ENCODE measurements around the gene GALNT18. TPM values are rescaled to one million over a fixed set of nuclear protein-coding genes. Genes with fewer than 3 reads are reported as not detected.

The GALNT18 gene
- total RNA-seq, 1 donor from 2014 or later, result 22.1 TPM

DNA sequence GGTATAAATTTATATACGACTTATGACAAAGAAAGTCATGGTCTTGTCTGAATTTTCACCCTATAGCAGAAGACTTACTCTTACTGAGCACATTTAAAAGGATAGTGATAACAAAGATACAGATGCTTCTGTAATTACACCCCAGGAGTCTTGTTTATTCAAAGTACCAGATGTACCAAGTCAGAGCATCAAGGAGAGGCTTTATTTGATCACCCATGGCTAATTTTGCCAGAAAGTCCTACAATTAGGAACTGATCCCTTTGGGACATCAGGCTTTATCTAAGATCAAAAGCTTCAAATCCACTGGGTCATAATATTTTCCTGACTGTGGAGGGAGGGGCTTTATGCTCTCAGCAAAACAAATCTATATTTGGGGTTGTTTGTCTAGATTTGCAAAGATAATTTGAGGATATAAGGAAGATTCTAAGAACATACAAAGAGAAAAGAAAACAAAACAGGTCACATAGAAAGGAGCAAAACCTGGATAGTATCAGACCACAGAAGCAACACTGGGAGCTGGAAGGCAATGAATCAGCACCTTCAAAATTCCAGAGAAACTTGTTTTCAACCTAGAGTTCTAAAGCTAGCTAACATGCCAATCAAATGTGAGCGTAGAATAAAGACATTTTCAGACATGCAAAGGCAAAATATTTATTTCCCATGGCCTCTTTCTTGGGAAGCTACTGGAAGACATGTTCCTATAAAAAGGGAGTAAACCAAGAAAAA is 143.9 kb downstream of the GALNT18 start:
- TF ChIP-seq POLR2AphosphoS5 (IDR thresholded peaks at IDR 0.05; ENCODE audit: insufficient read depth in 1 of 2, low read depth in 1 of 2) (no peak), POLR2A (IDR thresholded peaks at IDR 0.05) (no peak)
- TF ChIP-seq, protein P1, sequence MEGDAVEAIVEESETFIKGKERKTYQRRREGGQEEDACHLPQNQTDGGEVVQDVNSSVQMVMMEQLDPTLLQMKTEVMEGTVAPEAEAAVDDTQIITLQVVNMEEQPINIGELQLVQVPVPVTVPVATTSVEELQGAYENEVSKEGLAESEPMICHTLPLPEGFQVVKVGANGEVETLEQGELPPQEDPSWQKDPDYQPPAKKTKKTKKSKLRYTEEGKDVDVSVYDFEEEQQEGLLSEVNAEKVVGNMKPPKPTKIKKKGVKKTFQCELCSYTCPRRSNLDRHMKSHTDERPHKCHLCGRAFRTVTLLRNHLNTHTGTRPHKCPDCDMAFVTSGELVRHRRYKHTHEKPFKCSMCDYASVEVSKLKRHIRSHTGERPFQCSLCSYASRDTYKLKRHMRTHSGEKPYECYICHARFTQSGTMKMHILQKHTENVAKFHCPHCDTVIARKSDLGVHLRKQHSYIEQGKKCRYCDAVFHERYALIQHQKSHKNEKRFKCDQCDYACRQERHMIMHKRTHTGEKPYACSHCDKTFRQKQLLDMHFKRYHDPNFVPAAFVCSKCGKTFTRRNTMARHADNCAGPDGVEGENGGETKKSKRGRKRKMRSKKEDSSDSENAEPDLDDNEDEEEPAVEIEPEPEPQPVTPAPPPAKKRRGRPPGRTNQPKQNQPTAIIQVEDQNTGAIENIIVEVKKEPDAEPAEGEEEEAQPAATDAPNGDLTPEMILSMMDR (IDR thresholded peaks at IDR 0.05), result no peak
- intact Hi-C loops (cut with DNase I), result no loop called here
- DNase-seq (ENCODE audit: extremely low spot score in 2 of 2), result no peak
- H3K27ac ChIP-seq, result no peak overlapping the region
- no peak overlapping the region for H3K4me3 ChIP-seq
- H3K9me3 ChIP-seq, result no peaks in the 10 kb centered on the region
- no peaks in the 10 kb centered on the region for H3K27me3 ChIP-seq
- no peaks in the 10 kb centered on the region for H3K36me3 ChIP-seq
- no peaks in the 10 kb centered on the region for H3K4me1 ChIP-seq

DNA sequence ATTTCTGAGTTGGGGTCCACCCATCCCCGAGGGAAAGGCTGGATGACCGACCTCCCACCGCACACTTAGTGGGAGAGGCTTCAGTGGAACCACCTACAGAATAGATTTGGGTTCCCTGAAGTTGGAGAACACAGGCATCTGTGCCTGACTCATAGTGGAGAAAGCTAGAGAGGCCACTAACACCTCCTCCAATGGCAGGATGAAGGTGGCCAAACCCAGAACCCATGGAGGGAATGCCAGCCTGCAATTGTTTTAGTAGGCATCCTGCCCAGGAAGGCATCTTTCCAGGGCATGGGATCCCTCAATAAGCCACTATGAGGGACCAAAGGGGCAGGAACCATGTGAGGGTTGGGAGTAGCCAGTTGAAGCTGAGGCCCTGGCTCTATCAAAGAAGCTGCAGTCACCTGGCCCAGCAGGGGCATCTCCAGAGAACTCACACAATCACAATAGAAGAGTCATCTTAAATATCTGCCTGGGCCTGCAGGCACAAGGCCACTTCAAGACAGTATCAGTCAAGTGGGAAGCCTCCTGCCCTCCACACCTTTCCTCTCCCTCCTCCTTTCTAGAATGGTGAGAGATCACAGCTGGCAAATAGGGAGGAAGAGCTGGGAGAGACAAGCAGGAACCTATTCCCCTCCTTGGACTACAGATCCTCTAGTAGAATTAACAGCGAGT is 144.7 kb downstream of the GALNT18 start:
- intact Hi-C loops (cut with DNase I), result no loop called here
- Histone ChIP-seq H3K36me3 (no peaks in the 10 kb centered on the region), H3K9me3 (no peaks in the 10 kb centered on the region), H3K4me3 (no peak overlapping the region), H3K27ac (no peak overlapping the region), H3K4me1 (no peaks in the 10 kb centered on the region), H3K27me3 (no peaks in the 10 kb centered on the region)
- TF ChIP-seq POLR2A (IDR thresholded peaks at IDR 0.05) (no peak), POLR2AphosphoS5 (IDR thresholded peaks at IDR 0.05; ENCODE audit: insufficient read depth in 1 of 2, low read depth in 1 of 2) (no peak)
- TF ChIP-seq, protein P1 (IDR thresholded peaks at IDR 0.05), result no peak
- DNase-seq (ENCODE audit: extremely low spot score in 2 of 2), result no peak

DNA sequence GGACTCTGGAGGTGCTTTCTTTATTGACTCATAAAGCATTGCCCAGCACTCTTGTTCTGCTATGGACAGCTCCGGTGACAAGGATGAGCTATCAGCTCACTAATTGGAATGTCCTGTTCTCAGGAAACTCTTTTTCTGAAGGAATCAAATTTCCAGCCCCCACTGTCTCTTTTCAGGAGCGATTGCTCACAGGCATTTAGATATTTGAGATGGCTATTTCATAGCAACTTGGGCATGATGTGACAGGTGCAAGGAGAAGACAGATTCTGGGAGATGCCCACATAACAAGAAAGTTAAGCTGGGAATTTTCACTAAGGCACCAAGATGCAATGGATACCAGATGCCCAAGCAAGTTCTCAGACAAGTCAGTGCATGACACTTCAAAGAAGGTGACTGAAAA is 145.3 kb downstream of the GALNT18 start:
- no peaks in the 10 kb centered on the region for H3K9me3 ChIP-seq
- intact Hi-C loops (cut with DNase I), result no loop called here
- DNase-seq (ENCODE audit: extremely low spot score in 2 of 2), result no peak
- H3K27me3 ChIP-seq, result no peaks in the 10 kb centered on the region
- no peaks in the 10 kb centered on the region for H3K36me3 ChIP-seq
- H3K27ac ChIP-seq, result no peak overlapping the region
- H3K4me3 ChIP-seq, result no peak overlapping the region
- H3K4me1 ChIP-seq, result no peaks in the 10 kb centered on the region
- TF ChIP-seq, protein P1 (IDR thresholded peaks at IDR 0.05), result no peak
- no peak for TF ChIP-seq POLR2A (IDR thresholded peaks at IDR 0.05)
- TF ChIP-seq POLR2AphosphoS5 (IDR thresholded peaks at IDR 0.05; ENCODE audit: insufficient read depth in 1 of 2, low read depth in 1 of 2), result no peak

DNA sequence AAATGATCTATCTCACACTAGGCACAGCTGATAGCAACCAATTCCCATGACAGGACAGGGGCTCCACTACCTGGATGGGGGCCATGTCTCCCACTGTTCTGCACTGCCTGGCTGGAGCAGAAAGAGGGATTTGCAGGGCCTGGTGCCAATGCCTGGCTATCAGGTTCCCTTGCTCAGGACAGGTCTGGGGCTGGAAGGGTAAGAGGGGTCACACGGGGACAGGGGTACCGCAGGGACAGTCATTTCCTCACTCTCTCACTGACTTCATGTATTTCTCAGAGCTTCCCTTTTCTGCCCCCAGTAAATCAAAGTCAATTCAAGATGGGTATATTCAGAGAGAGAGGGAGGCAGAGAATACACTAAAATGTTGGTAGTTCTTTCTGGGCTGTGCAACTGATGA is 149.7 kb downstream of the GALNT18 start:
- Histone ChIP-seq H3K4me1 (no peaks in the 10 kb centered on the region), H3K9me3 (no peaks in the 10 kb centered on the region), H3K36me3 (no peaks in the 10 kb centered on the region), H3K4me3 (no peak overlapping the region), H3K27me3 (no peaks in the 10 kb centered on the region), H3K27ac (no peak overlapping the region)
- no peak for DNase-seq (ENCODE audit: extremely low spot score in 2 of 2)
- intact Hi-C loops (cut with DNase I), result no loop called here
- no peak for TF ChIP-seq POLR2AphosphoS5 (IDR thresholded peaks at IDR 0.05; ENCODE audit: insufficient read depth in 1 of 2, low read depth in 1 of 2)
- TF ChIP-seq, protein P1 (IDR thresholded peaks at IDR 0.05), result no peak
- TF ChIP-seq POLR2A (IDR thresholded peaks at IDR 0.05), result no peak

DNA sequence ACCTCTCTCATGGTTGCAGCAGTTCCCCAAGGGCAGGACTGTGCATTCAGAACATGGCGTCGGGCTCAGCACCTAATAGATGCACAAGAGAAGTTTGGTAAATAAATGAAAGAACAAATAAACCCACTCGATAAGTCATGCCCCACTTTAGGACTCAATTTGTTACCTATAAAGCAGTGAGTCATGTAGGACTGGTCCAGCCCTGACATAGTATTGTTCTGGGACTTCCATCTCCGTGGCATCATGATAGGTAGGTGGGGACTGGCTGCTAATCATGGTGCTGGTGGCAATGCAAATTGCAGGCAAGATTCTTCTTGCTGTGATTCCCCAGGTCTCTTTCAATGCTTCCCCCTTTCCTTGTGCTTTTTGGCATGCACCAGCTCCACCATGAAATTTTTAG is 150.6 kb downstream of the GALNT18 start:
- no peak overlapping the region for H3K4me3 ChIP-seq
- H3K36me3 ChIP-seq, result no peaks in the 10 kb centered on the region
- H3K4me1 ChIP-seq, result no peaks in the 10 kb centered on the region
- intact Hi-C loops (cut with DNase I), result no loop called here
- H3K27ac ChIP-seq, result no peak overlapping the region
- no peak for DNase-seq (ENCODE audit: extremely low spot score in 2 of 2)
- no peaks in the 10 kb centered on the region for H3K27me3 ChIP-seq
- H3K9me3 ChIP-seq, result no peaks in the 10 kb centered on the region
- TF ChIP-seq POLR2AphosphoS5 (IDR thresholded peaks at IDR 0.05; ENCODE audit: insufficient read depth in 1 of 2, low read depth in 1 of 2), result no peak
- no peak for TF ChIP-seq POLR2A (IDR thresholded peaks at IDR 0.05)
- TF ChIP-seq, protein P1 (IDR thresholded peaks at IDR 0.05), result no peak
